OCI-LY1 (cell line): ENCODE results near the gene UGCG.
"Not testable (repeated sequence)": the region's sequence is repeated elsewhere in the genome, so short reads cannot be mapped to it uniquely, and the experiment has no call there.

Source experiments
- H2AFZ ChIP-seq: fragments of 200-600 bp; sonication (generic), shearing (Covaris generic); 2 replicates; pipeline ENCODE4 v1.6.0; 2014; ENCODE audit warnings: antibody characterized with exemption, mild to moderate bottlenecking, low read length
- H3F3A ChIP-seq: fragments of 200-600 bp; sonication (generic), shearing (Covaris generic); 2 replicates; pipeline ENCODE4 v1.6.0; 2014; ENCODE audit warnings: mild to moderate bottlenecking, antibody characterized with exemption, low read length, moderate library complexity; ENCODE audit not compliant: insufficient read depth
- H3K27ac ChIP-seq: fragments of 200-600 bp; sonication (generic); 2 replicates; pipeline ENCODE4 v1.5.1; 2014; ENCODE audit warnings: low read length, mixed run types, mild to moderate bottlenecking, low read depth; ENCODE audit not compliant: poor library complexity, severe bottlenecking
- H3K27me3 ChIP-seq: fragments of 200-600 bp; sonication (generic); 2 replicates; pipeline ENCODE4 v1.6.0; 2014; ENCODE audit warnings: antibody characterized with exemption, mild to moderate bottlenecking, low read length, moderate library complexity; ENCODE audit not compliant: insufficient read depth
- H3K36me3 ChIP-seq: fragments of 200-600 bp; sonication (generic); 2 replicates; pipeline ENCODE4 v1.6.1; 2014; ENCODE audit warnings: mild to moderate bottlenecking, antibody characterized with exemption, low read length, moderate library complexity, mixed read lengths; ENCODE audit not compliant: insufficient read depth
- H3K4me1 ChIP-seq: fragments of 200-600 bp; sonication (generic); 2 replicates; pipeline ENCODE4 v1.5.1; 2014; ENCODE audit warnings: mild to moderate bottlenecking, low read length, moderate library complexity; ENCODE audit not compliant: insufficient read depth, severe bottlenecking
- H3K4me2 ChIP-seq: fragments of 200-600 bp; sonication (generic), shearing (Covaris generic); 2 replicates; pipeline ENCODE4 v1.6.1; 2014; ENCODE audit warnings: low read length
- H3K4me3 ChIP-seq: fragments of 200-600 bp; sonication (generic); 2 replicates; pipeline ENCODE4 v1.5.1; 2014; ENCODE audit warnings: low read length, low read depth, mild to moderate bottlenecking, mixed read lengths; ENCODE audit not compliant: poor library complexity, severe bottlenecking
- H3K79me2 ChIP-seq: fragments of 200-600 bp; shearing (Covaris generic); 2 replicates; pipeline ENCODE4 v1.6.1; 2016; ENCODE audit warnings: mixed run types, low read length, mixed read lengths; ENCODE audit not compliant: insufficient read depth
- H3K9ac ChIP-seq: fragments of 200-600 bp; sonication (generic), shearing (Covaris generic); 2 replicates; pipeline ENCODE4 v1.6.1; 2014; ENCODE audit warnings: mild to moderate bottlenecking, low read length, mixed read lengths
- H3K9me2 ChIP-seq: fragments of 200-600 bp; sonication (generic), shearing (Covaris generic); 2 replicates; pipeline ENCODE4 v1.6.1; 2014; ENCODE audit warnings: low read depth, mild to moderate bottlenecking, low read length, mixed read lengths
- H3K9me3 ChIP-seq: fragments of 200-600 bp; shearing (Covaris generic); 2 replicates; pipeline ENCODE4 v1.6.1; 2014; ENCODE audit warnings: low read length, mixed read lengths
- H4K20me1 ChIP-seq: fragments of 200-600 bp; sonication (generic), shearing (Covaris generic); 2 replicates; pipeline ENCODE4 v1.6.0; 2016; ENCODE audit warnings: mild to moderate bottlenecking, low read length; ENCODE audit not compliant: insufficient read depth
- CTCF ChIP-seq: fragments of 200-600 bp; sonication (generic), shearing (Covaris generic); IDR thresholded peaks from 2 replicates; pipeline ENCODE4 v1.5.1; 2017; ENCODE audit warnings: mild to moderate bottlenecking, antibody characterized with exemption, low read length, moderate library complexity, mixed read lengths
- EZH2 ChIP-seq: fragments of 200-600 bp; sonication (generic), shearing (Covaris generic); IDR thresholded peaks from 2 replicates; pipeline ENCODE4 v1.8.0; 2017; ENCODE audit warnings: borderline replicate concordance, mixed run types, mild to moderate bottlenecking, antibody characterized with exemption, low read length, moderate library complexity, mixed read lengths

The UGCG gene

DNA sequence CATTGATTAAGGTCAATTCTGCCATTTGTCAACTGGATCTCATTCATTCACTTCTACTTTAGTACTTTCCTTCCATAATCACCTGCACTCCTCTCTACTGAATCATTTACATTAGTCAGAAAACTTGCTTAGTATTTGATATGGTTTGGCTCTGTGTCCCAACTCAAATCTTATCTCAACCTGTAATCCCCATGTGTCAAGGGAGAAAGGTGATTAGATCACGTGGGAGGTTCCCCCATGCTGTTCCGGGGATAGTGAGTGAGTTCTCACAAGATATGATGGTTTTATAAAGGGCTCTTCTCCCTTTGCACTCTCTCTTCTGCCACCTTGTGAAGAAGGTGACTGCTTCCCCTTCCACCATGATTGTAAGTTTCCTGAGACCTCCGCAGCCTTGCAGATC lies 23.7 kb upstream of the UGCG start:
- no peak overlapping the region for H3K9ac ChIP-seq
- H3K4me3 ChIP-seq: no peak overlapping the region
- H3K4me1 ChIP-seq: no peaks in the 10 kb centered on the region
- no peaks in the 10 kb centered on the region for H3F3A ChIP-seq
- no peak overlapping the region for H3K4me2 ChIP-seq
- no peaks in the 10 kb centered on the region for H4K20me1 ChIP-seq
- H3K79me2 ChIP-seq: no peaks in the 10 kb centered on the region
- no peaks in the 10 kb centered on the region for H3K27me3 ChIP-seq
- TF ChIP-seq EZH2 (no peak), CTCF (no peak)
- no peak overlapping the region for H3K27ac ChIP-seq
- no peak overlapping the region for H2AFZ ChIP-seq
- H3K9me2 ChIP-seq: no peaks in the 10 kb centered on the region
- H3K36me3 ChIP-seq: no peaks in the 10 kb centered on the region
- peaks cover 4% of the 10 kb centered on the region; the same call in 1 of the 2 replicates for H3K9me3 ChIP-seq

DNA sequence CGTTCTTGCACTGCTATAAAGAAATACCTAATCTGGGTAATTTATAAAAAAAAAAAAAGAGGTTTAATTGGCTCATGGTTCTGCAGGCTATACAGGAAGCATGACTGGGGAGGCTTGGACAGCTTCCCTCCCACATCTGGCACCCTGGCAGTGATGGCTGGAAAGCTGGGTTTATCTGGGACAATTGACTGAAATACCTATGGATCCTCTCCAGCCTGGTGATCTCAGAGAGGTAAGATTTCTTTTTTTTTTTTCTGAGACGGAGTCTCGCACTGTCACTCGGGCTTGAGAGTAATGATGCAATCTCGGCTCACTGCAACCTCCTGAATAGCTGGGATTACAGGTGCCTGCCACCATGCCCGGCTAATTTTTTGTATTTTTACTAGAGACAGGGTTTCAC lies 22.7 kb upstream of the UGCG start:
- no peaks in the 10 kb centered on the region for H3F3A ChIP-seq

GRCh38 chr9:111874500-111874899 lies 22.1 kb upstream of the UGCG start:
- no peak overlapping the region for H2AFZ ChIP-seq
- H3K27me3 ChIP-seq: no peaks in the 10 kb centered on the region
- no peaks in the 10 kb centered on the region for H3K9me2 ChIP-seq
- H3K9me3 ChIP-seq: peaks cover 4% of the 10 kb centered on the region; the same call in 1 of the 2 replicates
- no peaks in the 10 kb centered on the region for H3K79me2 ChIP-seq
- H3K36me3 ChIP-seq: no peaks in the 10 kb centered on the region
- TF ChIP-seq EZH2: no peak
- H3K4me3 ChIP-seq: no peak overlapping the region
- no peaks in the 10 kb centered on the region for H4K20me1 ChIP-seq
- no peak overlapping the region for H3K9ac ChIP-seq
- no peak overlapping the region for H3K4me2 ChIP-seq
- no peak overlapping the region for H3K27ac ChIP-seq
- H3K4me1 ChIP-seq: no peaks in the 10 kb centered on the region
- no peaks in the 10 kb centered on the region for H3F3A ChIP-seq

More for the DNA sequence above, 22.7 kb upstream of the UGCG start:
- TF ChIP-seq CTCF (no peak), EZH2 (no peak)
- Histone ChIP-seq H3K27ac (no peak overlapping the region), H3K4me3 (no peak overlapping the region), H3K4me1 (no peaks in the 10 kb centered on the region), H3K27me3 (no peaks in the 10 kb centered on the region), H3K4me2 (no peak overlapping the region), H3K36me3 (no peaks in the 10 kb centered on the region), H2AFZ (no peak overlapping the region), H3K79me2 (no peaks in the 10 kb centered on the region), H3K9me2 (no peaks in the 10 kb centered on the region), H3K9ac (no peak overlapping the region), H3K9me3 (peaks cover 4% of the 10 kb centered on the region; the same call in 1 of the 2 replicates), H4K20me1 (no peaks in the 10 kb centered on the region)

DNA sequence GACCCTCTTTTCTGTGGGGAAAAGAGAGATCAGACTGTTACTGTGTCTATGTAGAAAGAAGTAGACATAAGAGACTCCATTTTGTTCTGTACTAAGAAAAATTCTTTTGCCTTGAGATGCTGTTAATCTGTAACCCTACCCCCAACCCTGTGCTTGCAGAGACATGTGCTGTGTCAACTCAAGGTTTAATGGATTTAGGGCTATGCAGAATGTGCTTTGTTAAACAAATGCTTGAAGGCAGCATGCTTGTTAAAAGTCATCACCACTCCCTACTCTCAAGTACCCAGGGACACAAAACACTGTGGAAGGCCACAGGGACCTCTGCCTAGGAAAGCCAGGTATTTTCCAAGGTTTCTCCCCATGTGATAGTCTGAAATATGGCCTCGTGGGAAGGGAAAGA lies 21.3 kb upstream of the UGCG start:
- H2AFZ ChIP-seq: not testable (repeated sequence)

DNA sequence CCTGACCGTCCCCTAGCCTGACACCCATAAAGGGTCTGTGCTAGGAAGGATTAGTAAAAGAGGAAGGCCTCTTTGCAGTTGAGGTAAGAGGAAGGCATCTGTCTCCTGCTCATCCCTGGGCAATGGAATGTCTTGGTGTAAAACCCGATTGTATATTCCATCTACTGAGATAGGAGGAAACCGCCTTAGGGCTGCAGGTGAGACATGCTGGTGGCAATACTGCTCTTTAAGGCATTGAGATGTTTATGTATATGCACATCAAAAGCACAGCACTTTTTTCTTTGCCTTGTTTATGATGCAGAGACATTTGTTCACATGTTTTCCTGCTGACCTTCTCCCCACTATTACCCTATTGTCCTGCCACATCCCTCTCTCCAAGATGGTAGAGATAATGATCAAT lies 20.9 kb upstream of the UGCG start:
- not testable (repeated sequence) for H3K36me3 ChIP-seq, H3K4me2 ChIP-seq, H3K9ac ChIP-seq, H3K27ac ChIP-seq, H4K20me1 ChIP-seq, H2AFZ ChIP-seq, H3K9me3 ChIP-seq, H3K4me1 ChIP-seq, H3K27me3 ChIP-seq, H3K9me2 ChIP-seq, H3K4me3 ChIP-seq, H3F3A ChIP-seq, H3K79me2 ChIP-seq

More for the DNA sequence above, 21.3 kb upstream of the UGCG start:
- not testable (repeated sequence) for H3K4me1 ChIP-seq, H3K4me3 ChIP-seq, H3F3A ChIP-seq, H3K27me3 ChIP-seq, H4K20me1 ChIP-seq, H3K27ac ChIP-seq, H3K9me3 ChIP-seq, H3K36me3 ChIP-seq, H3K9me2 ChIP-seq, H3K4me2 ChIP-seq, H3K9ac ChIP-seq, H3K79me2 ChIP-seq
